ENCODE data around the gene SUCO. TPM values are rescaled to one million over a fixed set of nuclear protein-coding genes. Genes with fewer than 3 reads are reported as not detected.

SUCO gene
- total RNA-seq, 2 donors from 2014 or later, result 39.5 to 84.9 TPM

- WGBS, result 89% methylated on average over 4 of the region's 4 CpGs
- Histone ChIP-seq H3K27me3 (replicated peaks; ENCODE audit: insufficient read depth) (no peaks in the 10 kb centered on the region), H3K4me3 (no peak overlapping the region), H3K9me3 (no peaks in the 10 kb centered on the region), H3K4me1 (replicated peaks) (no peaks in the 10 kb centered on the region), H3K36me3 (no peaks in the 10 kb centered on the region), H3K27ac (no peak overlapping the region)
- DNase-seq (ENCODE audit: low spot score), result no peak
- intact Hi-C loops (cut with DNase I), result no loop called here
- no peak for TF ChIP-seq CTCF (IDR thresholded peaks at IDR 0.05)
- no peak for TF ChIP-seq POLR2AphosphoS5 (IDR thresholded peaks at IDR 0.05)
- TF ChIP-seq POLR2A (IDR thresholded peaks at IDR 0.05), result no peak
These were observed 15.4 kb upstream of the SUCO start for GRCh38 chr1:172517545-172517944.

GRCh38 chr1:172529304-172529703 is 3.6 kb upstream of the SUCO start:
- Histone ChIP-seq H3K27me3 (replicated peaks; ENCODE audit: insufficient read depth) (no peaks in the 10 kb centered on the region), H3K4me3 (no peak overlapping the region), H3K4me1 (replicated peaks) (no peaks in the 10 kb centered on the region), H3K36me3 (no peaks in the 10 kb centered on the region), H3K27ac (no peak overlapping the region), H3K9me3 (no peaks in the 10 kb centered on the region)
- WGBS, result 63% methylated on average over 4 of the region's 4 CpGs
- intact Hi-C loops (cut with DNase I), result no loop called here
- no peak for TF ChIP-seq CTCF (IDR thresholded peaks at IDR 0.05)
- DNase-seq (ENCODE audit: low spot score), result no peak

GRCh38 chr1:172530000-172530399 is 3.0 kb upstream of the SUCO start:
- no peak for DNase-seq (ENCODE audit: low spot score)
- Histone ChIP-seq H3K27me3 (replicated peaks; ENCODE audit: insufficient read depth) (no peaks in the 10 kb centered on the region), H3K36me3 (no peaks in the 10 kb centered on the region), H3K27ac (peak overlapping the region in 1 of 2 donors; percentile 15), H3K4me1 (replicated peaks) (no peaks in the 10 kb centered on the region), H3K4me3 (no peak overlapping the region), H3K9me3 (no peaks in the 10 kb centered on the region)
- WGBS, result 8% methylated on average over 2 of the region's 2 CpGs
- TF ChIP-seq POLR2A (IDR thresholded peaks at IDR 0.05) (no peak), POLR2AphosphoS5 (IDR thresholded peaks at IDR 0.05) (peak; percentile 36), CTCF (IDR thresholded peaks at IDR 0.05) (no peak)
- intact Hi-C loops (cut with DNase I), result loop anchor here (5.0 to 10.0 kb wide), 2 partner anchors 78 to 945 kb away; partner anchors contain the start of gene PRDX6

GRCh38 chr1:172531412-172532182 is 1.4 kb upstream of the SUCO start:
- no peak for DNase-seq (ENCODE audit: low spot score)
- Histone ChIP-seq H3K27ac (peak overlapping the region; percentile 98 to 99), H3K36me3 (no peaks in the 10 kb centered on the region), H3K9me3 (no peaks in the 10 kb centered on the region), H3K4me1 (replicated peaks) (no peaks in the 10 kb centered on the region), H3K4me3 (peak overlapping the region; percentile 86 to 94), H3K27me3 (replicated peaks; ENCODE audit: insufficient read depth) (no peaks in the 10 kb centered on the region)
- intact Hi-C loops (cut with DNase I), result loop anchor here (5.0 to 10.0 kb wide), 2 partner anchors 79 to 943 kb away; partner anchors contain the start of gene PRDX6
- TF ChIP-seq POLR2A (IDR thresholded peaks at IDR 0.05) (no peak), CTCF (IDR thresholded peaks at IDR 0.05) (no peak), POLR2AphosphoS5 (IDR thresholded peaks at IDR 0.05) (no peak)
- WGBS, result 2% methylated on average over 11 of the region's 11 CpGs
